ENCODE measurements around the gene SH2D4B. TPM values are rescaled to one million over a fixed set of nuclear protein-coding genes. Genes with fewer than 3 reads are reported as not detected.

The SH2D4B gene
- total RNA-seq, 3 donors from 2014 or later (not counting 1 experiment from before 2014, with no cell fraction given): 0.19 to 0.30 (median 0.27) TPM

DNA sequence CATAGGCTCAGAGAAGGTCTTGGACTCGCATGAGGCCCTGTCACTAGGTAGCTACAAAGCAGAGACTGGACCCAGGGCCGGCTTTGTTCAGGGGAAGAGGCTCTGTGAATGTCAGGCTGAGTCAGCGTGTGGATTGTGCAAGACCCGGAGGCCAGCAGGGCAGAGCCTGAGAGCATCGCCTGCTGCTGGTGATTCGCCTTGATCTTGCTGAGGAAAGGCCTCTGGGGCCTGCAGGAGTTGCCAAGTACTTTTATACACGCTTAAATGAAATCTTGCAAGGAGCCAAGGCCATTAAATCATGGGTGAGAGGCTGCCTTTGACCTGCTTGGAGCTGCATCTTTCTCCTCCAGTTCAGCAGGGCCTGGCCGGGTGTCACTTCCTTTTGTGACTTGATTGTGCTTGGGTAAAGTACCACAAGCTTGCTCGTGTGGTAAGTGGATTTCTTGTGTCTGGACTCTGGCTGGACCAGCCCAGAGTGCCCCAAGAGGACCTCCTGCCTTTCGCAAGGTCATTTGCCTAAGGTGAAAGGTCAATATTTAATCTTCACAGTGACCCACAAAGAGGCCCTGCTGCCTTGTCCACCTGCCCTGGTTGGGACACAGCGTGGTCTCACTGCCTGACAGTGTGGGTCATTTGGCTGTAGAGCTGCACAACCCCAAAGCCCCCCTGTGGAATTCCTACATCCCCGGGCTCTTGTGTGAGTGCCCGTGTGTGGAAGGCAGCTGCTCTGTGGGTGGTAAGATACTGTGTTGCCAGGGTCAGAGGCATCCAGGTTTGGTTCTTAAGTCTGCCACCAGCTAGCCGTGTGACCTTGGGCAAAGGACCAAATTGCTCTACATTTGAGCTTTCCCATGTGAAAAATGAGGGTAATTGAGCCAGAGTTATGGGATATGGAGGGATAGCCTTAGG is 38.6 kb upstream of the SH2D4B start:
- H3K4me1 Mint-ChIP-seq: peaks cover 96 to 98% of the 10 kb centered on the region in 2 donors
- H3K4me3 Mint-ChIP-seq: peak overlapping the region; percentile 75
- no peaks in the 10 kb centered on the region for H3K27me3 Mint-ChIP-seq (ENCODE audit: low read depth in 2 of 2)
- Histone ChIP-seq H3K27me3 (ENCODE audit: control insufficient read depth, insufficient read depth, low read length) (no peaks in the 10 kb centered on the region), H3K4me1 (ENCODE audit: control insufficient read depth, insufficient read depth, low read length) (peaks cover 89% of the 10 kb centered on the region), H3K4me3 (ENCODE audit: low read length) (no peak overlapping the region), H3K36me3 (ENCODE audit: control insufficient read depth, insufficient read depth, low read length) (peaks cover 14% of the 10 kb centered on the region), H3K27ac (ENCODE audit: low read length) (peak overlapping the region; percentile 77), H3K9me3 (ENCODE audit: control insufficient read depth, insufficient read depth, low read length) (no peaks in the 10 kb centered on the region)
- H3K36me3 Mint-ChIP-seq: peaks cover 11% of the 10 kb centered on the region
- DNase-seq: peak; percentile 60 to 68
- peak; percentile 78 to 85 (median 81) for ATAC-seq
- TF ChIP-seq, protein P1, sequence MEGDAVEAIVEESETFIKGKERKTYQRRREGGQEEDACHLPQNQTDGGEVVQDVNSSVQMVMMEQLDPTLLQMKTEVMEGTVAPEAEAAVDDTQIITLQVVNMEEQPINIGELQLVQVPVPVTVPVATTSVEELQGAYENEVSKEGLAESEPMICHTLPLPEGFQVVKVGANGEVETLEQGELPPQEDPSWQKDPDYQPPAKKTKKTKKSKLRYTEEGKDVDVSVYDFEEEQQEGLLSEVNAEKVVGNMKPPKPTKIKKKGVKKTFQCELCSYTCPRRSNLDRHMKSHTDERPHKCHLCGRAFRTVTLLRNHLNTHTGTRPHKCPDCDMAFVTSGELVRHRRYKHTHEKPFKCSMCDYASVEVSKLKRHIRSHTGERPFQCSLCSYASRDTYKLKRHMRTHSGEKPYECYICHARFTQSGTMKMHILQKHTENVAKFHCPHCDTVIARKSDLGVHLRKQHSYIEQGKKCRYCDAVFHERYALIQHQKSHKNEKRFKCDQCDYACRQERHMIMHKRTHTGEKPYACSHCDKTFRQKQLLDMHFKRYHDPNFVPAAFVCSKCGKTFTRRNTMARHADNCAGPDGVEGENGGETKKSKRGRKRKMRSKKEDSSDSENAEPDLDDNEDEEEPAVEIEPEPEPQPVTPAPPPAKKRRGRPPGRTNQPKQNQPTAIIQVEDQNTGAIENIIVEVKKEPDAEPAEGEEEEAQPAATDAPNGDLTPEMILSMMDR (IDR thresholded peaks at IDR 0.05): no peak
- intact Hi-C loops (cut with micrococcal nuclease): loop anchor here (1.0 to 10.0 kb wide), 3 partner anchors 11 to 294 kb away; partner anchors contain the start of genes ANXA11 and TSPAN14
- peak overlapping the region; percentile 75 to 81 for H3K27ac Mint-ChIP-seq
- WGBS (ENCODE audit: insufficient coverage): 31% methylated on average over 14 of the region's 14 CpGs
- H3K9me3 Mint-ChIP-seq: peaks cover 4 to 6% of the 10 kb centered on the region in 2 donors

DNA sequence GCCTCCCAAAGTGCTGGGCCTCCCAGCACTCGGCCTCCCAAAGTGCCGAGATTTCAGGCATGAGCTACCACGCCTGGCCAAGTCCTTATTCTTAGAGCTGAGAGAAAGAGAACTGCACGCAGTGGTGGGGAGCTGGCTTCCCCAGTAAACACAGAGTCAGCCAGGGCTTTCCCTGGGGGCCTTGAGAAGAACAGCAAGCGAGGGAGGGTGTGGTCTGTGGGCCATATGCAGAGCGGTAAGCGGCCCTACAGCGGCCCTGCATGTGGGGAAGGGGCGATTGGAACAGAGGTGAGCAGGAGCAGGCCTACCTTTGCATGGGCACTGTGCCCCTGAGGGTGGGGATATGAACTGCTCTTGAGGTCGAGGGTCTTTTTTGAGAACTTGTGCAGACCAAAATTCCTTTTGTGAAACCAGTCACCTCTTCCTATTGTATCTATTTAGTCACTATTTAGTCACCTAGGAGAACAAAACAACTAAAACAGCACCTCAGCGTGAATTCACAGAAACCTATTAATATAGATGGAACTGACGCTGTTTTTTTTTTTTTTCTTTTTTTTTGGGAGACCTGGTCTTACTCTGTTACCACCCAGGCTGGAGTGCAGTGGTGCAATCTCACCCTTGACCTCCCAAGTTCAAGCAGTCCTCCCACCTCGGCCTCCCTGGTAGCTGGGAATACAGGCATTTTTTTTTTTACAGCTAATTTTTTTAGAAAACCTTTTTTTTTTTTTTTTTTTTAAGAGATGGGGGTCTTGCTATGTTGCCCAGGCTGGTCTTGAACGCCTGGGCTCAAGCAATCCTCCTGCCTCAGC is 36.9 kb upstream of the SH2D4B start:
- 53% methylated on average over 13 of the region's 14 CpGs for WGBS (ENCODE audit: insufficient coverage)

DNA sequence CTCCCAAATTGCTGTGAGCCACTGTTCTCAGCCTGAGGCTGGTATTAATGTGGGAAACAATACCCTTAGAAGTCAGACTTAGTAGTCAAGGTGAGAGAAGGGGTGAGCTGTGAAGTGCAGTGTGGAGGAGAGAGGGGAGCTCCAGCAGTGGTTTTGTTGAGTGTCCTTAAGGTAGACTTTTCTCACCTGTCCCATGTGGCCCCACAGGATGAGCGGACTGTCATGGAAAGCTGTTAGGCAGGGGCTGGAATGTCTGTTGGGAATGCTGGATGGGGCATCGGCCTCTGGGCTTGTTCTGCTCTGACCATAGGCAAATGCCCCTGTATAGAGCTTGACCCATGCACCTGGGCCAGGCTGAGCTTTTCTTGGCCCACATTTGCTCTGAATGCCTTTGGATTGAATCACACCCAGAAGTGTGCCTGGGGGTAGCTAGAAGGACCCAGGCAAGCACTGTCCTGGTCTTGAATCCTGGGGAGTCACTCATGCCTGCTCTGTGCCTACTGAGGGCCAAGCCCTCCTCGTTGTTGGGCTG is 36.3 kb upstream of the SH2D4B start:
- peaks cover 8% of the 10 kb centered on the region for H3K36me3 Mint-ChIP-seq
- DNase-seq: peak in 1 of 2 donors; percentile 36
- intact Hi-C loops (cut with micrococcal nuclease): no loop called here

More for the DNA sequence above, 36.9 kb upstream of the SH2D4B start:
- intact Hi-C loops (cut with micrococcal nuclease): no loop called here
- H3K4me1 Mint-ChIP-seq: peaks cover 94 to 98% of the 10 kb centered on the region in 2 donors
- H3K27ac Mint-ChIP-seq: peak overlapping the region; percentile 75 to 81
- no peaks in the 10 kb centered on the region for H3K27me3 Mint-ChIP-seq (ENCODE audit: low read depth in 2 of 2)
- DNase-seq: peak; percentile 38 to 69
- H3K36me3 ChIP-seq (ENCODE audit: control insufficient read depth, insufficient read depth, low read length): peaks cover 11% of the 10 kb centered on the region
- H3K27me3 ChIP-seq (ENCODE audit: control insufficient read depth, insufficient read depth, low read length): no peaks in the 10 kb centered on the region
- peaks cover 11% of the 10 kb centered on the region for H3K36me3 Mint-ChIP-seq
- H3K9me3 Mint-ChIP-seq: peaks cover 4 to 6% of the 10 kb centered on the region in 2 donors
- TF ChIP-seq, protein P1 (IDR thresholded peaks at IDR 0.05): no peak
- H3K9me3 ChIP-seq (ENCODE audit: control insufficient read depth, insufficient read depth, low read length): no peaks in the 10 kb centered on the region
- peak; percentile 27 to 36 (median 30) for ATAC-seq
- peak overlapping the region; percentile 77 for H3K27ac ChIP-seq (ENCODE audit: low read length)
- peaks cover 90% of the 10 kb centered on the region for H3K4me1 ChIP-seq (ENCODE audit: control insufficient read depth, insufficient read depth, low read length)
- H3K4me3 ChIP-seq (ENCODE audit: low read length): no peak overlapping the region
- peak overlapping the region; percentile 67 for H3K4me3 Mint-ChIP-seq

More for the DNA sequence above, 36.3 kb upstream of the SH2D4B start:
- peaks cover 14% of the 10 kb centered on the region for H3K36me3 ChIP-seq (ENCODE audit: control insufficient read depth, insufficient read depth, low read length)
- peak overlapping the region; percentile 77 for H3K27ac ChIP-seq (ENCODE audit: low read length)
- H3K27me3 Mint-ChIP-seq (ENCODE audit: low read depth in 2 of 2): no peaks in the 10 kb centered on the region
- 94% methylated on average over 3 of the region's 3 CpGs for WGBS (ENCODE audit: insufficient coverage)
- H3K4me3 ChIP-seq (ENCODE audit: low read length): no peak overlapping the region
- H3K4me1 ChIP-seq (ENCODE audit: control insufficient read depth, insufficient read depth, low read length): peaks cover 92% of the 10 kb centered on the region
- H3K4me3 Mint-ChIP-seq: peak overlapping the region; percentile 52
- H3K4me1 Mint-ChIP-seq: peaks cover 94 to 96% of the 10 kb centered on the region in 2 donors
- no peaks in the 10 kb centered on the region for H3K27me3 ChIP-seq (ENCODE audit: control insufficient read depth, insufficient read depth, low read length)
- H3K9me3 ChIP-seq (ENCODE audit: control insufficient read depth, insufficient read depth, low read length): no peaks in the 10 kb centered on the region
- no peak for ATAC-seq
- TF ChIP-seq, protein P1 (IDR thresholded peaks at IDR 0.05): no peak
- peak overlapping the region; percentile 75 to 81 for H3K27ac Mint-ChIP-seq
- peaks cover 4 to 5% of the 10 kb centered on the region in 2 donors for H3K9me3 Mint-ChIP-seq
